H9 (cell line): ENCODE results near the gene MLC1. TPM values are rescaled to one million over a fixed set of nuclear protein-coding genes. Genes with fewer than 3 reads are reported as not detected.

Experiments
- DNase-seq: peaks from one replicate; pipeline ENCODE4 v3.0.0-alpha.2; 2017
- H2AFZ ChIP-seq: one replicate; pipeline ENCODE4 v1.6.1; 2013; ENCODE audit warnings: mild to moderate bottlenecking, low read length, control low read depth, moderate library complexity
- H2AK5ac ChIP-seq: 2 replicates; pipeline ENCODE4 v1.6.1; 2013; ENCODE audit warnings: low read length, control low read depth, mixed read lengths; ENCODE audit not compliant: insufficient read length
- H2BK120ac ChIP-seq: one replicate; pipeline ENCODE4 v1.6.1; 2013; ENCODE audit warnings: low read depth, mild to moderate bottlenecking, low read length, control low read depth, inconsistent platforms; ENCODE audit not compliant: poor library complexity, severe bottlenecking
- H2BK12ac ChIP-seq: 2 replicates; pipeline ENCODE4 v1.6.1; 2013; ENCODE audit warnings: low read length, control low read depth, mixed read lengths, low read depth; ENCODE audit not compliant: insufficient read length
- H2BK15ac ChIP-seq: 2 replicates; pipeline ENCODE4 v1.6.1; 2013; ENCODE audit warnings: low read depth, low read length, control low read depth
- H2BK20ac ChIP-seq: one replicate; pipeline ENCODE4 v1.6.1; 2013; ENCODE audit warnings: low read depth, mild to moderate bottlenecking, low read length, control low read depth, inconsistent platforms; ENCODE audit not compliant: poor library complexity, severe bottlenecking
- H2BK5ac ChIP-seq: 2 replicates; pipeline ENCODE4 v1.6.1; 2013; ENCODE audit warnings: low read length, control low read depth, mixed read lengths; ENCODE audit not compliant: insufficient read length
- H3K14ac ChIP-seq: 2 replicates; pipeline ENCODE4 v1.6.1; 2013; ENCODE audit warnings: low read length, control low read depth; ENCODE audit not compliant: insufficient read depth
- H3K18ac ChIP-seq: 2 replicates; pipeline ENCODE4 v1.6.1; 2013; ENCODE audit warnings: low read depth, mild to moderate bottlenecking, mixed read lengths, low read length, control low read depth; ENCODE audit not compliant: insufficient read length
- H3K23ac ChIP-seq: 2 replicates; pipeline ENCODE4 v1.6.1; 2013; ENCODE audit warnings: low read length, control low read depth, mixed read lengths, low read depth; ENCODE audit not compliant: insufficient read length
- H3K23me2 ChIP-seq: 2 replicates; pipeline ENCODE4 v1.6.1; 2013; ENCODE audit warnings: low read depth, mild to moderate bottlenecking, mixed read lengths, low read length, control low read depth; ENCODE audit not compliant: insufficient read length, poor library complexity, severe bottlenecking
- H3K27ac ChIP-seq: 2 replicates; pipeline ENCODE4 v1.5.1; 2013; ENCODE audit warnings: low read length, control low read depth, mixed read lengths, low read depth; ENCODE audit not compliant: insufficient read length
- H3K27me3 ChIP-seq: 2 replicates; pipeline ENCODE4 v1.6.1; 2013; ENCODE audit warnings: low read length, control low read depth, inconsistent platforms; ENCODE audit not compliant: insufficient read depth
- H3K4ac ChIP-seq: 2 replicates; pipeline ENCODE4 v1.6.1; 2013; ENCODE audit warnings: low read depth, mild to moderate bottlenecking, control low read depth, inconsistent platforms, low read length, moderate library complexity
- H3K4me1 ChIP-seq: 2 replicates; pipeline ENCODE4 v1.6.1; 2013; ENCODE audit warnings: low read length, control low read depth, inconsistent platforms; ENCODE audit not compliant: insufficient read depth
- H3K4me2 ChIP-seq: 2 replicates; pipeline ENCODE4 v1.6.1; 2013; ENCODE audit warnings: low read length, control low read depth, mixed read lengths; ENCODE audit not compliant: insufficient read length, insufficient read depth
- H3K56ac ChIP-seq: 2 replicates; pipeline ENCODE4 v1.6.1; 2013; ENCODE audit warnings: low read depth, mild to moderate bottlenecking, mixed read lengths, low read length, control low read depth; ENCODE audit not compliant: insufficient read length
- H3K79me1 ChIP-seq: 2 replicates; pipeline ENCODE4 v1.6.1; 2013; ENCODE audit warnings: low read depth, mild to moderate bottlenecking, moderate library complexity, low read length, control low read depth, inconsistent platforms; ENCODE audit not compliant: insufficient read depth, poor library complexity, severe bottlenecking
- H3K79me2 ChIP-seq: 2 replicates; pipeline ENCODE4 v1.6.1; 2013; ENCODE audit warnings: low read length, control low read depth, inconsistent platforms; ENCODE audit not compliant: insufficient read depth
- H3K9ac ChIP-seq: 2 replicates; pipeline ENCODE4 v1.6.1; 2013; ENCODE audit warnings: low read length, control low read depth, mixed read lengths; ENCODE audit not compliant: insufficient read length; ENCODE audit errors: extremely low read depth
- H3K9me3 ChIP-seq: one replicate; pipeline ENCODE4 v1.6.1; 2013; ENCODE audit warnings: low read depth, low read length, inconsistent platforms; ENCODE audit not compliant: control insufficient read depth
- H3T11ph ChIP-seq: one replicate; pipeline ENCODE4 v1.6.1; 2013; ENCODE audit warnings: mild to moderate bottlenecking, low read length, control low read depth, inconsistent platforms
- H4K20me1 ChIP-seq: one replicate; pipeline ENCODE4 v1.6.1; 2013; ENCODE audit not compliant: control insufficient read depth, insufficient read length, insufficient read depth
- H4K5ac ChIP-seq: 2 replicates; pipeline ENCODE4 v1.6.1; 2013; ENCODE audit warnings: low read depth, mild to moderate bottlenecking, mixed read lengths, low read length, control low read depth; ENCODE audit not compliant: insufficient read length
- H4K8ac ChIP-seq: replicated peaks from 2 replicates; pipeline ENCODE4 v1.6.1; 2013; ENCODE audit warnings: low read length, control low read depth, mixed read lengths, low read depth; ENCODE audit not compliant: insufficient read length
- H4K91ac ChIP-seq: 2 replicates; pipeline ENCODE4 v1.6.1; 2013; ENCODE audit warnings: low read depth, mild to moderate bottlenecking, moderate library complexity, mixed read lengths, low read length, control low read depth; ENCODE audit not compliant: insufficient read length
- H3K27ac Mint-ChIP-seq, 3 experiments: 2 replicates in 2 of 3; 3 replicates in 1 of 3; pipeline ENCODE4 v1.8.0; 2020 to 2021; ENCODE audit warnings: mixed read lengths in 3 of 3, mild to moderate bottlenecking in 1 of 3, moderate library complexity in 1 of 3
- H3K27me3 Mint-ChIP-seq: 2 replicates; pipeline ENCODE4 v1.8.0; 2021; ENCODE audit warnings: low read depth, mild to moderate bottlenecking, moderate library complexity, mixed read lengths
- H3K36me3 Mint-ChIP-seq, 3 experiments: 2 replicates in 2 of 3; 3 replicates in 1 of 3; pipeline ENCODE4 v1.8.0; 2020 to 2021; ENCODE audit warnings: low read depth in 3 of 3, mixed read lengths in 3 of 3; ENCODE audit not compliant: insufficient read depth in 1 of 3
- H3K4me1 Mint-ChIP-seq, 2 experiments: 2 replicates each; pipeline ENCODE4 v1.8.0; 2020; ENCODE audit warnings: mixed read lengths in 2 of 2
- H3K4me3 Mint-ChIP-seq, 2 experiments: 2 replicates in 1 of 2; 3 replicates in 1 of 2; pipeline ENCODE4 v1.8.0; 2020 to 2021; ENCODE audit warnings: mild to moderate bottlenecking in 2 of 2, mixed read lengths in 2 of 2, moderate library complexity in 1 of 2
- H3K9me3 Mint-ChIP-seq, 2 experiments: 2 replicates in 1 of 2; 3 replicates in 1 of 2; pipeline ENCODE4 v1.8.0; 2020; ENCODE audit warnings: mild to moderate bottlenecking in 2 of 2, mixed read lengths in 2 of 2, moderate library complexity in 1 of 2
- WGBS: extraction: QIAGEN DNeasy Blood & Tissue Kit; methylation state at CpG from one replicate; pipeline ENCODE4 v1.1.7; 2013; ENCODE audit warnings: missing lambda C conversion rate, low lambda C conversion rate, mixed read lengths; ENCODE audit not compliant: insufficient read length; ENCODE audit errors: extremely low coverage; 5-methylcytosine and 5-hydroxymethylcytosine counted together
- total RNA-seq: library from RNA; stranded (reverse); gene quantifications from 2 replicates; pipeline ENCODE4 v1.2.1, GENCODE V29; 2021
- TF ChIP-seq, protein P1 (sequence below): fragments of 200-600 bp; sonication (generic); conservative IDR thresholded peaks from 3 replicates; pipeline ENCODE4 v1.8.0; 2021; ENCODE audit warnings: antibody characterized with exemption, mild to moderate bottlenecking

The MLC1 gene
- total RNA-seq, 1 experiment from 2014 or later: not detected

DNA sequence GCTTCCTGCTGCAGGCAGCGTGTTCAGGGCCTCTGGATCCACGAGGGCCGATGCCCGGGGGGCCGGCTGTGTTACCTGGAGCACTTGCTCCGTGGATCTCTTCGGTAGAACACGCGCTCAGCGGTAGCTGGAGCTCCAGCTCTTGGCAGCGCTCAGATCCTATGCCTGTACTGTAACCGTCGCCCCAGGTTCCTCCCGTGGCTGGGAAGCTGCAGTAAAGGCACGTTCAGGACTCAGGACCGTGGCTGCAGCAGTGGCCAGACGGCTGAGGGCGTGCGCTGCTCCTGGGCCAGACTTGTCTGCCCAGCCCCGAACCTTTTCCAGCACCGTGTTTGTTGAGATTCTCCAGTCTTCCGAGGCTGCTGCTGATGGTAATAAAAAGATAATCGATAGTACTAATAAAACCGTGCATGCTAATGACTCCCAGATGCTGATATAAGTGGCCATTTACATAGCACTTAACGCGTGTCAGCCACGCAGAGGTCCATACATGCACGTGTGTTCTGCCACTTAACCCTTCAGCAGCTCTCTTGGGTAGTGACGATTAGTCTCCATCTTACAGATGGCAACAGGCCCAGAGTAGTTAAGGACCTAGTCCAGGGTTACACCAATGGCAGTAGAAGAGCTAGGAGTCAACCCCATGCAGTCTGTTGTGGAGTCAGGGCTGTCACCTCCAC is 6.0 kb upstream of the MLC1 start:
- Histone ChIP-seq H3K18ac (no peak overlapping the region), H2BK5ac (no peak overlapping the region), H3K9ac (no peak overlapping the region), H2BK12ac (no peak overlapping the region), H2BK20ac (no peak overlapping the region), H2AFZ (no peak overlapping the region), H3K4me1 (no peaks in the 10 kb centered on the region), H3K23ac (no peak overlapping the region), H3K27ac (no peak overlapping the region), H2AK5ac (no peak overlapping the region), H3K79me2 (no peaks in the 10 kb centered on the region), H3K4me2 (no peak overlapping the region), H3K4ac (no peak overlapping the region), H4K5ac (no peak overlapping the region), H3K79me1 (no peaks in the 10 kb centered on the region), H3K27me3 (0 out of 2 replicates have a peak, but pooled peaks cover 2% of the 10 kb centered on the region), H4K8ac (no peak overlapping the region), H3K9me3 (no peaks in the 10 kb centered on the region), H3K56ac (no peak overlapping the region), H2BK120ac (no peak overlapping the region), H4K91ac (no peak overlapping the region), H3T11ph (no peak overlapping the region), H3K14ac (no peak overlapping the region), H4K20me1 (no peaks in the 10 kb centered on the region), H3K23me2 (no peaks in the 10 kb centered on the region), H2BK15ac (no peak overlapping the region)
- Mint-ChIP-seq H3K4me3 (no peak overlapping the region), H3K4me1 (no peaks in the 10 kb centered on the region), H3K36me3 (peaks cover 0 to 2% (median 0%) of the 10 kb centered on the region in 3 experiments; a peak in 1 of 7 replicates), H3K27me3 (peaks cover 18% of the 10 kb centered on the region), H3K9me3 (peaks cover 3 to 14% of the 10 kb centered on the region in 2 experiments; a peak in 3 of 5 replicates), H3K27ac (no peak overlapping the region)
- TF ChIP-seq, protein P1, sequence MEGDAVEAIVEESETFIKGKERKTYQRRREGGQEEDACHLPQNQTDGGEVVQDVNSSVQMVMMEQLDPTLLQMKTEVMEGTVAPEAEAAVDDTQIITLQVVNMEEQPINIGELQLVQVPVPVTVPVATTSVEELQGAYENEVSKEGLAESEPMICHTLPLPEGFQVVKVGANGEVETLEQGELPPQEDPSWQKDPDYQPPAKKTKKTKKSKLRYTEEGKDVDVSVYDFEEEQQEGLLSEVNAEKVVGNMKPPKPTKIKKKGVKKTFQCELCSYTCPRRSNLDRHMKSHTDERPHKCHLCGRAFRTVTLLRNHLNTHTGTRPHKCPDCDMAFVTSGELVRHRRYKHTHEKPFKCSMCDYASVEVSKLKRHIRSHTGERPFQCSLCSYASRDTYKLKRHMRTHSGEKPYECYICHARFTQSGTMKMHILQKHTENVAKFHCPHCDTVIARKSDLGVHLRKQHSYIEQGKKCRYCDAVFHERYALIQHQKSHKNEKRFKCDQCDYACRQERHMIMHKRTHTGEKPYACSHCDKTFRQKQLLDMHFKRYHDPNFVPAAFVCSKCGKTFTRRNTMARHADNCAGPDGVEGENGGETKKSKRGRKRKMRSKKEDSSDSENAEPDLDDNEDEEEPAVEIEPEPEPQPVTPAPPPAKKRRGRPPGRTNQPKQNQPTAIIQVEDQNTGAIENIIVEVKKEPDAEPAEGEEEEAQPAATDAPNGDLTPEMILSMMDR: no peak
- no peak for DNase-seq
- WGBS: no CpG with 5 or more reads among the region's 29 CpGs
